CD4-positive, alpha-beta T cell treated with Interleukin-4 for 4 hours (primary cell): Measurements from ENCODE around the gene NLRX1.
A peak's percentile ranks its signal among the peaks of the same experiment; 100 is the strongest.
"Not testable (repeated sequence)": the region's sequence is repeated elsewhere in the genome, so short reads cannot be mapped to it uniquely, and the experiment has no call there.

ENCODE experiments used
- DNase-seq: peaks from one replicate; pipeline ENCODE4 v3.0.0-alpha.2; 2020

The NLRX1 gene

GRCh38 chr11:119188067-119188466, 19.5 kb downstream of the NLRX1 start:
- no peak for DNase-seq

DNA sequence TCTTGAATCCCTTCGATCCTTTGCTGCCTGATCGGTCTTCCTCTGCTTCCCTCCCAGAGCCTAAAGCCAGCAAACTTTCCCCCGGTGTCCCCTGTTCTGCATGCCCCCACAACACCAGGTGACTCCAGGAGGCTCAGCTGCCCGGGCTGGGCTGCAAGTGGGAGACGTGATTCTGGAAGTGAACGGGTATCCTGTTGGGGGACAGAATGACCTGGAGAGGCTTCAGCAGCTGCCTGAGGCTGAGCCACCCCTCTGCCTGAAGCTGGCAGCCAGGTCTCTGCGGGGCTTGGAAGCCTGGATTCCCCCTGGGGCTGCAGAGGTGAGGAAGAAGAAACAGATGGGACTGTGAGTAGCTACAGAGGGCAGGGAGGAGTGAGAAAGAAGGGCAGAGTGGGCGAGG, 20.4 kb downstream of the NLRX1 start:
- no peak for DNase-seq

GRCh38 chr11:119189393-119189792, 20.9 kb downstream of the NLRX1 start:
- no peak for DNase-seq

GRCh38 chr11:119190531-119190930, 22.0 kb downstream of the NLRX1 start:
- DNase-seq: no peak

GRCh38 chr11:119191265-119191664, 22.7 kb downstream of the NLRX1 start:
- DNase-seq: not testable (repeated sequence)

- no peak for DNase-seq
Observed at GRCh38 chr11:119192111-119192510, 23.6 kb downstream of the NLRX1 start.

DNA sequence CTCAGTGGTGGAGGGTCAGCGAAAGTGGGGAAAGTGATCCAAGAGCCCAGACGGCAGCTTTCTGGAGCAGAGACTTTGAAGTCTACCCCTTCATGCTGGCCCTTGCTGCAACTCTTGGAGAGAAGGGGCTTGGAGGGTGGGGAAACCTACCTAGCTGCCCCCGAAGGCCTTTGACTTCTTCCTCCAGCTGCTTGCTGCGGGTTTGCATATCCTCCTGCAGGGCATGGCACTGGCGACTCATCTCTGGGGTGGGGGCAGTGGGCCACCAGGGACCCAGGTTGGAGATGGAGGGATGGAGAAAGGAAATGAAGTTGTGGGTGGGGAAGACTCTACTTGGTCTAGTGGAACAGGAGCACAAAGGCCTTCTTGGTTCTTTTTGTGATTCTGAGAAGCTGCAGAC, 24.5 kb downstream of the NLRX1 start:
- DNase-seq: no peak

DNA sequence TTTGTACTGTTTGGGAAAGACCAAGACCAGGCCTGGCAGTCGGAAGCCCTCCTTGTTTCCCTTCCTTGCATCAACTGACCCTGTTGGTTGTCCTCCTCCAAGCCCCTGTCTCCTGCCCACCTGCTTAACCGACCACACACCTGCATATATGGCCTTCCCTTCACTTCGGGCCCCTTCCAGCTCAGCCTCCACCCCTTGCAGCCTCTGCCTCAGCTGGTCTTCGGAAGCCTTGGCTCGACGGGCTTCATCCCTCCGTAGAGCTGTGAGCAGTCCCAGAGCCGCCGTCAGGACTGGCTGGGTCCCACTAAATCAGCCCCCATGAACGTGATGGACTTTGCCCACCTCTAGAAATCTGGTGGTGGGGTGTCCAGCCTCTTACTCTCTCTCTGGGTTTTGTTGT, 25.1 kb downstream of the NLRX1 start:
- DNase-seq: no peak

DNA sequence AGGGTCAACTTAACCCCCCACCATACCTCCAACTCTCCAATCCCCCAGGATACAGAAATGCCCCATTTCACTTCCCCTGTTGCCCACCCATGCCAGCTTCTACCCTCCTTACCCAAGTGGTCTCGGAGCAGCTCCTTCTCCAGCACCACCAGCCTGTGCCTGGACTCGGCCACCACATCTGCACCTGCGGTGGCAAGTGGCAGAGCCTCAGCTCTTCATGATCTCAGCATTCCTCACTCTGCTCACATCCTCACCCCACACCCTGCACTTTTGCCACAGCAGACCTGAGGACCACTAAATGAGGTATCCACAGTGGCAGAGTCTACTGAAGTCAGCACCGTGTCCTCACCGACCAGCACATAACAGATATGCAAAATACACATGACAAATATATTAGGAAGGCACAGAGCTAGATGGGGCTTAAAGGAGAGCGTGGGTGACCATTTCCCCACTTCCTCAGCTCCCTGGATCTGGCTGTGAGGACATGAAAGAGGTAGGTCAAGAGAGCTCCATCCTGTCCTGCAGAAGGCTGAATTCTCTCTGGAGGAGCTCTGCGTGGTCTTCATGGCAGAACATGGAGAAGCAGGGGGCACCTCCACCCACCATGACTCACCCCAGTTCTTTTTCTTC, 26.4 kb downstream of the NLRX1 start:
- DNase-seq: no peak

DNA sequence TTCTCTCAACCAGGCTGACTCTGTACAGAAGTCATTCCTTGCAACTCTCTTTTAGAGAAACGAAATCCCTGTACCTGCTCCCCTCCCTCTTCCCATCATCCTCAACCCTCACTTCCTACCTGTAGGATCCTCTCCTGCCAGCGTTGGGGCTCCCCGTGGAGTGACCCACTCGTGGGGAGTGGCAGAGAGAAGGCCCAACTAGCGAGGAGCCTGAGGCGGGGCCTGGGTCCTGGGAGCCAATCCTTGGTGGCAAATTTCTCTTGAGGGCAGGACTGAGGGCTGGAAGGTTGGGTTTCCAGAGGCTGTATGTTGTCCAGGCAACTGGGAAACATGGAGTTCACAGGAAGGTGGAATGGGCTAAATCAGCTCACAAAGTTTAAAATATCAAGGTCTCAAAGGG, 27.2 kb downstream of the NLRX1 start:
- DNase-seq: no peak

DNA sequence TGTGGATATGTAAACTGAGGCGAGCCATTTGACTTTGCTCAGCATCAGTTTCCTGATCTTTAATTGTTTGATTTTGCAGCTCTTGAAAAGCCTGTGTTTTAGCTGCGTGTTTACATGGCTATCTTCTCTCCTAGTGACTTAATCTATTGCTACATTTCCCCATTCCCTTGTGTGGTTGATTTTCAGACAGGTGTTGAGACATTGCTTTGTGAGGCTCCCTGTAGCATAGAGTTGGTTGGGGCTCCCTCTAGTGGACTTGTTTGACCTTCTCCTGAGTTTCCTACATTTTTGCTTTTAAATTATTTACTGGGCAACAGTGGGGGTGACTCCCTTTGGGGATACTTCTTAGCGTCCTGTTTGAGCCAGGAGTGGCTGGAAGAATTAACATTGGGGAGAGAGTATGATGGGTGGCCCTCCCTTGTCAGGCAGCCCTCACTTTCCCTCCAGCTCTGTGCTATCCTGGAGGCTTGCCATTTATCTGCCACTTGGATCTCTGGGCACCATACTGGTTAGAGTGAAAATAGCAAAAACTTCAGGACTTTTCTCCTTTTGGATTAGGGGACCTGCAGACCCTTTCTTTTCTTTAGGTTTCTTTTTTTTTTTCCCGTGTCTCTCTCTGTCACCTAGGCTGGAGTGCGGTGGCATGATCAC, 28.4 kb downstream of the NLRX1 start:
- peak; percentile 82 for DNase-seq

DNA sequence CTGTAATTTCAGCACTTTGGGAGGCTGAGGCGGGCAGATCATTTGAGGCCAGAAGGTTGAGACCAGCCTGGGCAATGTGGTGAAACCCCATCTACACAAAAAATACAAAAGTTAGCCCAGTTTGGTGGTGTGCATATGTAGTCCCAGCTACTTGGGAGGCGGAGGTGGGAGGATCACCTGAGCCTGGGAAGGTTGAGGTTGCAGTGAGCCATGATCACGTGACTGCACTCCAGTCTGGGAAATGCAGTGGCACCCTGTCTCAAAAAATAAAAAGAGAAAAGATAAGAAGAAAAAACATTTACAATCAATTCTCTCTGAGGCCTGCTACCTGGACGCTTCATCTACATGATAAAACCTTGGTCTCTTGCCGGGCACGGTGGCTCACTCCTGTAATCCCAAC, 30.4 kb downstream of the NLRX1 start:
- DNase-seq: no peak

DNA sequence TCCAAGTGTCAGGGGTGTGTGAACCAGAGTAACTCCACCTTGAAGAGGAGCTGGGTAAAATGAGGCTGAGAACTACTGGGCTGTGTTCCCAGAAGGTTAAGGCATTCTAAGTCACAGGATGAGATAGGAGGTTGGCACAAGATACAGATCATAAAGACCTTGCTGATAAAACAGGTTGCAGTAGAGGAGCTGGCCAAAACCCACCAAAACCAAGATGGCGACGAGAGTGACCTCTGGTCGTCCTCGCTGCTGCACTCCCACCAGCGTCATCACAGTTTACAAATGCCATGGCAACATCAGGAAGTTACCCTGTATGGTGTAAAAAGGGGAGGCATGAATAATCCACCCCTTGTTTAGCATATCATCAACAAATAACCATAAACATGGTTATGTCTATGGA, 32.7 kb downstream of the NLRX1 start:
- DNase-seq: not testable (repeated sequence)

- DNase-seq: no peak
Observed at GRCh38 chr11:119202554-119202953, 34.0 kb downstream of the NLRX1 start.

GRCh38 chr11:119204066-119204465, 35.5 kb downstream of the NLRX1 start:
- no peak for DNase-seq

GRCh38 chr11:119205080-119205479, 36.6 kb downstream of the NLRX1 start:
- DNase-seq: no peak

DNA sequence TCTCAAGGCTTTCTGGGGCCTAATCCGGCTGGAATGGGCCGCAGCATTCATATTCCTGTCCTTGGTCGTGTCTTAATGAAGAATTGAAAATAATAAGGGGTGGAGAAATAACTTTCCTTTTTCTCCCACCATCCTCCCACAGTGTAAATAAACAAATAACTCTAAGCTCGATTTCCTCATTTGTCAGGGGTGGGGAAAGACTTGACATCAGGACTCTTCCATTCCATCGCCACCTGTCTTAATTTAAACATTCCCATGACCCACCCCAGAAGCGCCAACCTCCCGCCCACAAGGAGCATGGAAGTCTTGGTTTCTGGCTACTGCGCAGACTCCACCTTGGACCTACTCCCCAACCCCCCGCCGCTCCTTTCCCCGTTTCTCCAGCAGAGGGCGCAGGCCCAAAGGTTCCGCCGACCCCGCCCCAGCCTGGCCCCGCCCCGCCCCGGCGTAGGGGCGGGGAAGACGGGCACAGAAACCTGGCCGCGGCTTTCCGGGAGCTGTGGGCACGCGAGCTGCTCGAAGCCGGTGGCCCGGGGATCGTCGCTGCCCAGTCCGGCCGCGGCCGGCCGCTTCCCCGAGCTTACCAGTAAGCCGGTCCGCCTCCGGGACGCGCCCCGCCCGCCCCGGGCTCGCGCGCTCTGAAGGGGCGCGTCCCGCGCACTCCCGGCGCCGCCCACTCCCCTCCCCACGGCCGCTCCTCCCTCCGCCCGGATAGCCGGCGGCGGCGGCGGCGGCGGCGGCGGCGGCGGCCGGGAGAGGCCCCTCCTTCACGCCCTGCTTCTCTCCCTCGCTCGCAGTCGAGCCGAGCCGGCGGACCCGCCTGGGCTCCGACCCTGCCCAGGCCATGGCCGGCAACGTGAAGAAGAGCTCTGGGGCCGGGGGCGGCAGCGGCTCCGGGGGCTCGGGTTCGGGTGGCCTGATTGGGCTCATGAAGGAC, 37.3 kb downstream of the NLRX1 start, which contains the start of gene CBL:
Gene CBL, plus strand, starts transcription at position 766 of the 937 bp plus-strand sequence. Its CDS starts 79 bp downstream, at position 845.
- DNase-seq: peak; percentile 91

DNA sequence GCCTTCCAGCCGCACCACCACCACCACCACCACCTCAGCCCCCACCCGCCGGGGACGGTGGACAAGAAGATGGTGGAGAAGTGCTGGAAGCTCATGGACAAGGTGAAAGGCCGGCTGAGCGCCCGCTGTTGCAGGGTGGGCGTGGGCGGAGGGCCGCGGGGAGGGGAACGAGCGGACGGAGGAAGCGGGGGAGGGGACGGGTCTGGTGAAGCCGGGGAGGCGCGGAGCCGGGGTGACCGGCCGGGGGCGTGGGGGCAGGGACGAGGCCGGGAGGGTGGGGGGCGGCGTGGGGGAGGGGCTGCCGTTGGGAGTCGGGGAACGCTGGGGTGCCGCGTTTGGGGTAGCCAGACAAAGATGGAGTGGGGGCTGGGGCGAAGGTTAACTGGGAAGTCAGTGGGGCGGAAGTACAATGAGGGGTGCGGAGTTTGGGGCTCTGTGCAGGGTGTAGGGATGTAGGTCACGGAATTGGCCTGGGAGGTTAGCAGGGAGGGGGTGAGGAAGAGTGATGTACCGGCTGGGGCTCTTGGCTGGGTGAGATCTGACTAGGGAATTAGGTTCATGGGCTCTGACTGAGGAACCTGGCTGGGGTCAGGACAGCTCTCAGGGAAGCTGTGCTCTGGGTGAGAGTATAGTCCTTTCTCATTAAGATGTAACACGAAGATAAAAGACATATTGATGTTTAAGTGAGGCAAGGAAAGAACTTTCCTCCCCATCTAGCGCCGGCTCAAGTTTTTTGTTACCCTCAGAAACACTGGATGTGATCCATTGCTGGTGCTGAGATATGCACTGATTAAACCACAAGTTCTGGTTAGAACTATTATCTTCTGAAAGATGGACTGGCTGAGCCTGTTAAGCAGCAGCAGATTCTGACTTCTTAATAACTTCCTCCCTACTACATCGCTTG, 38.2 kb downstream of the NLRX1 start:
- peak; percentile 41 for DNase-seq

DNA sequence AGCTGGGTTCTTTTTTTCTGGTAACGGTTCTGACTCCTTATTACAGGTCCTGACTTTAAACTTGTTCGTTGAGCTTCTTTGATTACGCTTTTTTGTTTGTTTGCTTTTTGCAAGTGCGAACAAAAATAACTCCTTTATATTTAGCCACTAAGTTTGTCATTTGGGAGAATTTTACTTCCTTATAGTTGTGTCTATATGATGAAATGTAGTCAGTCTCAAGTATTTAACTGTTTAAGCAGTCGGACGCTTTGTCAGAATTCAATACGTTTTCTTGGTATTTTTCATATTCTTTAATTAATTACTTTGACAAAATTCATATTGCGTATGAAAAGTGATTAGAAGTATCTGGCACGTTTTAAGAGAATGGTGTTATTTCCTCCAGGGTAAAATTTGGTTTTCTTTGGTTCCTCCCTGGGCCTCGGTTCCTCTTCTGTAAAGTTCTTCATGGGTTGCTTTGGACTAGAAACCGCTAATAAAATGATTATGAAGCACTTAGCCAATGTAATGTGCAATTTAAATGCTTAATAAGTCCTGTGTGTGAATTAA, 39.0 kb downstream of the NLRX1 start:
- DNase-seq: no peak

DNA sequence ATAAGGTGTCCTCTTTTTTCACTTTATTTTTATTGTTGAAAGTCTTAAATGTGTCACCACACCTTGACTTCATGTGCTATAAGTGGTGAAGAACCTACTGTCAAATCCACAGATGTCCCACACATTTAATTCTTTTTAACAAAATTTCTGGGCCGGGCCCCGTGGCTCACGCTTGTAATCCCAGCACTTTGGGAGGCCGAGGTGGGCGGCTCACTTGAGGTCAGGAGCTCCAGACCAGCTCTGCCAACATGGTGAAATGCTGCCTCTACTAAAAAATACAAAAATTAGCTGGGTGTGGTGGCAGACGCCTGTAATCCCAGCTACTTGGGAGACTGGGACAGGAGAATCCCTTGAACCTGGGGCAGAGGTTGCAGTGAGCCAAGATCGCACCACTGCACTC, 40.7 kb downstream of the NLRX1 start:
- DNase-seq: no peak

- no peak for DNase-seq
Observed at GRCh38 chr11:119210050-119210449, 41.5 kb downstream of the NLRX1 start.
